Stimulated activated CD4-positive, alpha-beta T cell treated with anti-CD3 and anti-CD28 coated beads, Interleukin-1b, Interleukin-23, amount 100 ng/mL, for 1 hour (primary cell): ENCODE data around the gene RAB3C.
"Not testable (repeated sequence)": the region's sequence is repeated elsewhere in the genome, so short reads cannot be mapped to it uniquely, and the experiment has no call there.

Source experiments
- DNase-seq, 2 donors: peaks; one replicate each; pipeline ENCODE4 v3.0.0-alpha.2; 2020; ENCODE audit warnings: low read depth in 2 of 2

The RAB3C gene, protein sequence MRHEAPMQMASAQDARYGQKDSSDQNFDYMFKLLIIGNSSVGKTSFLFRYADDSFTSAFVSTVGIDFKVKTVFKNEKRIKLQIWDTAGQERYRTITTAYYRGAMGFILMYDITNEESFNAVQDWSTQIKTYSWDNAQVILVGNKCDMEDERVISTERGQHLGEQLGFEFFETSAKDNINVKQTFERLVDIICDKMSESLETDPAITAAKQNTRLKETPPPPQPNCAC

DNA sequence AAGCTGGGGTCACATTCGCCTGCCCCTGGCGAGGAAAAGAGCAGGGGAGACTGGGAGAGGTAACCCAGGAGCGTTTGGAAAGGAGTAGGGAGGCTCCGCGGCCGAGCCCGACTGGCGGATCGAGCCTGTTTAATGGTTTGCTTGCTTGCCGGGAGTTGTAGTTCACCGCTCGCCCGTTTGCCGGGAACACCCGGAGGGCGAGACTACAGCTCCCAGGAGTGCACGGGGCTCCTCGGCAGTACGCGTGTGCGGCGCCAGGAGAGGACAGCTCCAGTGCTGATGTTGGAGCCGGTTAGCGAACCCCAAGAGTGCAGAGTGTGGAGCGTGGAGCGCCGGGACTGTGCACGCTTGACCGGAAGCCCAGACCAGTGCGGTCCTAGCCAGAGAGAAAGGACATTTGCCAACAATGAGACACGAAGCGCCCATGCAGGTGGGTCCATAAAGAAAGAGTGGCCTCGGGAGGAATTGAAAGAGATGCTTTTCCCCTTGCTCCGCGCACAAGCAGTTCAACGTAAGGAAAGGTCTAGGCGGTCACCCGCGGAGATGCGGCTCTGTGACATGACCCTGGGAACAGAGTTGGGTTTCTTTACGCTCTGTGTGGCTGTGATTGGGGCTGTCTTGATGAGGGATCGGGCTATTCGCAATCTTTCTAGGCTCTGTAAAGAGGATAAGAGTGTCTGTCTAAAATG lies at the start of gene RAB3C:
Gene RAB3C, plus strand, starts transcription at position 273 of the 689 bp plus-strand sequence. Its CDS starts 134 bp downstream, at position 407.
- peak in 1 of 2 donors; percentile 10 for DNase-seq

DNA sequence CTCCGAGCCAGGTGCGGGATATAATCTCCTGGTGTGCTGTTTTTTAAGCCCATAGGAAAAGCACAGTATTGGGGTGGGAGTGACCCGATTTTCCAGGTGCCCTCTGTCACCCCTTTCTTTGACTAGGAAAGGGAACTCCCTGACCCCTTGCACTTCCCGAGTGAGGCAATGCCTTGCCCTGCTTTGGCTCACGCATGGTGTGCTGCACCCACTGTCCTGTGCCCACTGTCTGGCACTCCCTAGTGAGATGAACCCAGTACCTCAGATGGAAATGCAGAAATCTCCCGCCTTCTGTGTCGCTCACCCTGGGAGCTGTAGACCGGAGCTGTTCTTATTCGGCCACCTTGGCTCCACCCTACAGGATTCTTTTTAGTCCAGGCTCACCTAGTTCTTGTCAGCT lies 40.9 kb upstream of the RAB3C start:
- DNase-seq: not testable (repeated sequence)

DNA sequence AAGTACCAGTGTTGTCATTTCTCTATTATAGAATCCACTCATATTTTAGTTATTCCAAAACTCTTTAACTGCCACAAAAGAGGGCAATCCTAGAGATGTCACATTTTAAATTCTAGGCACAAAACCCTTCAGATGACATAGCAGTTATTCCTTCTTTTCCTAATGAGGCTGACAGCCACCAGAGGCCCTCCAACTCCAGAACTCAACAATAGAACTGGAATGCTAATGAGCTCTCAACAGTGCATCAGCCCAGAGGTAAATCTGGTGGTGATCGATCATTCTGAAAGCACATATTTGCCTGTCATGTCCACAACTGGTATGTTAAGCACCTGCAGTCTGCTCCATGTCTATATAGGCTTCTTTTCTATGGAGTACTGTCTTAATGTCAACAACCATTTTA lies 40.2 kb upstream of the RAB3C start:
- no peak for DNase-seq

DNA sequence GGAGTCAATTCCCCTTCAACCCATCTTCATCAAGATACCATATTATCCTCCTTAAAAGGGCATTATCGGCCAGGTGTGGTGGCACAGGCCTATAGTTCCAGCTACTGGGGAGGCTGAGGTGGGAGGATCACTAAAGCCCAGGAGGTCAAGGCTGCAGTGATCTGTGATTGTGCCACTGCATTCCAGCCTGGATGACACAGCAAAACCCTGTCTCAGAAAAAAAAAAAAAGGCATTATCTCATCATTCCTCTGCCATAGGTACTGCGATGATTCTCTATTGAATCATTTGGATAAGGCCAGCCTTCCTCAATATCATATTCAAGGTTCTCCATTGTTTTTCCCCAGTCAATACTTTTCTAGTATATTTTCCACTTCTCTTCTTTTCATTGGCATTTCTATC lies 39.2 kb upstream of the RAB3C start:
- DNase-seq: no peak

DNA sequence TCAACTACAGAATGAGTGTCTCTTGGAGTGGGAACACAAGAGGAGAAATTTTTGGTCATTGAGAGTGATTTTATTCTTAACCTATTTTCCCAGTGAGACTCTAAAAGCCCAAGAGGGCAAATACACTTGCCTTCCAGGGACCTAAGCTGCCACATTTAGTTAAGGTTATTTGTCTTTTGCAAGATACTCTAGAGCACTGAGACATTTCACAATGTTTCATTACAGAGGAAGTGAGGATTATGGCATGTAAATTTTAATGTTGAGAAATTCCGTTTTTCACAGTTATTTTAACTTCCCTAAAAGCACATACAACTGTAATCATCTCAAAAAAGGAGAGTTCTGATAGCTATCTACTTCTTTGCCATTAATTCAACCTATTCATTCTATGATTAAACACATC lies 38.7 kb upstream of the RAB3C start:
- DNase-seq: no peak

DNA sequence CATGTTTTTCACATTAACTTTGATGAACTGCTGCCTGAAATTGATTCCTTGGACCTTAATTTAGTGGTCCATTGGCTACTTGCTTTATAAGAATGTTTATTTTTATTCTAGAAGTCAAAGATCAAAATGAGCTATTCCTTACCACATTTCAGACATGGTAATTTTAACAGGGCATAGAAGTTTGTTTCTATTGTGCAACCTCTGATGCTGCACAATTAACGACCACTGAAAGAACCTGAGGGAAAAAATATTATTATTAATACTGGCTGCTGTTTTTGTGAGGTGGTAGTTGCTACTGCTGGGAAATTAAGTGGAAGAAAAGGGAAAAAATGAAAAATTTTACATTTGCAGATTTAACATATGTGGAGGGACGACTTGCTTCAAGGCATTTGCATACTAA lies 37.9 kb upstream of the RAB3C start:
- no peak for DNase-seq

DNA sequence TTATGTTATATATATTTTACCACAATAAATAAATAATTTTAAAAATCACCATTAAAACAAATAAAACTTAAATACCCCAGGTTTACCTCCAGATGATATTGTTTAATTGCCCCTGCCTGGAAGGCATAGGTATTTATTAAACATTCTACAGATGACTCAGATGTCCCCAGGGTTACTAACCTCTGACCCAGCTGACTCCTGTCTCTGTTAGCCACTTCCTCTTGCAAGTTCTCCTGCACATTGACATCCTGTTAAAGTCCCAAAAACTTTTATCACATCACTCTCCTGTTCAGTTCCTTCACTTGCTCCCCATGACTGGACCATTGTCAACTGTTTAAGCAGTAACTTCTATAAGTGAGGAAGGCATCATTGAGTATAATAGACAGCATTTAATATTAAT lies 37.0 kb upstream of the RAB3C start:
- DNase-seq: no peak

DNA sequence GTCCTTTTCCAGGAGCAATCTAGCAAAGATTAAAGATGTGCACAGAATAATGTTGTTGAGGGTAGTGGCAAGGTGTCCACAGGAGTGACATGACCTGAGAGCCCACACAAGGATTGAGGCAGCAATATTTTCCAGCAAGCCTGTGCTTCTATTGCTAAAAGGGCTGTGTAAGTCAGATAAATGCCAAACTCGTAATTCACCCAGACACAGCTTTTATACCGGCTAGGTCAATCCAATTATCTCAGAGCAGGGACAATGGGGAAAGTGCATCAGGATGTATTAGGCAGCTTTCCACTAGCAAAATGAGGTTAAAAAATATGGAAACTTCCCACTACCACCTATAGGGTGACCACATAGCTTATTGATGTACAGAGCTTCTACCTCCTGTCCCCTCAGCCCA lies 34.8 kb upstream of the RAB3C start:
- no peak for DNase-seq

DNA sequence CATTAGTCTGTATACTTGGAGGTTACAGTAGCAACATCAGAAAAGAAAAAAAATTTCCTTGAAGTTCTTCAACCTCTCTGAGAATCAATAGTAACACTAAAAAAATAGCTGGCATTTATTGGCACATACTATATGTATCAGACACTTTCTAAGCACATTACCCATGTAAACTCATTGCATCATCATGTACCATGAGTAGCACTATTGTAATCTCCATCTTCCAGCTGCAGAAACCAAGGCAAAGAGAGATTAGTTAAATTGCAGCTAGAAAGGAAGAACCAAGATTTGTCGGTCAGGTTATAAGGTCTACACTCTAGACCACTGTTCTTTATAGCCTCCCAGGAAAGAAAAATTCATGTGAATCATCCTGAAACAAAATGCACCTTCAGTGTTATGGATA lies 31.4 kb upstream of the RAB3C start:
- no peak for DNase-seq

DNA sequence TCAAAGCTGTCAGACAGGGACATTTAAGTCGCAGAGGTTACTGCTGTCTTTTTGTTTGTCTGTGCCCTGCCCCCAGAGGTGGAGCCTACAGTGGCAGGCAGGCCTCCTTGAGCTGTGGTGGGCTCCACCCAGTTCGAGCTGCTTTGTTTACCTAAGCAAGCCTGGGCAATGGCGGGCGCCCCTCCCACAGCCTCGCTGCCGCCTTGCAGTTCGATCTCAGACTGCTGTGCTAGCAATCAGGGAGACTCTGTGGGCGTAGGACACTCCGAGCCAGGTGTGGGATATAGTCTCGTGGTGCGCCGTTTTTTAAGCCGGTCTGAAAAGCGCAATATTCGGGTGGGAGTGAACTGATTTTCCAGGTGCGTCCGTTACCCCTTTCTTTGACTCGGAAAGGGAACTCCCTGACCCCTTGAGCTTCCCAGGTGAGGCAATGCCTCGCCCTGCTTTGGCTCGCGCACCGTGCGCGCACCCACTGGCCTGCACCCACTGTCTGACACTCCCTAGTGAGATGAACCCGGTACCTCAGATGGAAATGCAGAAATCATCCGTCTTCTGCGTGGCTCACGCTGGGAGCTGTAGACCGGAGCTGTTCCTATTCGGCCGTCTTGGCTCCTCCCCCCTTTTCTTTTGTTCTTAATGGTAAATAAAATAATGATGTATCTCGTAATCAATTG lies 25.1 kb upstream of the RAB3C start:
- DNase-seq: not testable (repeated sequence)

DNA sequence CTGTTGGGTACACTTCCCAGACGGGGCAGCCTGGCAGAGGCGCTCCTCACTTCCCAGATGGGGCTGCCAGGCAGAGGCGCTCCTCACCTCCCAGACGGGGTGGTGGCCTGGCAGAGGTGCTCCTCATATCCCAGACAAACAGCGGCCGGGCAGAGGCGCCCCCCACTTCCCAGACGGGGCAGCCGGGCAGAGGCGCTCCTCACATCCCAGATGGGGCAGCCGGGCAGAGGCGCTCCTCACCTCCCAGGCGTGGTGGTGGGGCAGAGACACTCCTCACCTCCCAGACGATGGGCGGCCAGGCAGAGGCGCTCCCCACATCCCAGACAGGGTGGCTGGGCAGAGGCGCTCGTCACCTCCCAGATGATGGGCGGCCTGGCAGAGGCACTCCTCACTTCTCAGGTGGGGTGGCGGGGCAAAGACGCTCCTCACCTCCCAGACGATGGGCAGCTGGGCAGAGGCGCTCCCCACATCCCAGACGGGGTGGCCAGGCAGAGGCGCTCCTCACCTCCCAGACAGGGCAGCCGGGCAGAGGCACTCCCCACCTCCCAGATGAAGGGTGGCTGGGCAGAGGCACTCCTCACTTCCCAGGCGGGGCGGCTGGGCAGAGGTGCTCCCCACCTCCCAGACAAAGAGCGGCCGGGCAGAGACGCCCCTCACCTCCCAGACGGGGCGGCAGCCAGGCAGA lies 19.7 kb upstream of the RAB3C start:
- not testable (repeated sequence) for DNase-seq

DNA sequence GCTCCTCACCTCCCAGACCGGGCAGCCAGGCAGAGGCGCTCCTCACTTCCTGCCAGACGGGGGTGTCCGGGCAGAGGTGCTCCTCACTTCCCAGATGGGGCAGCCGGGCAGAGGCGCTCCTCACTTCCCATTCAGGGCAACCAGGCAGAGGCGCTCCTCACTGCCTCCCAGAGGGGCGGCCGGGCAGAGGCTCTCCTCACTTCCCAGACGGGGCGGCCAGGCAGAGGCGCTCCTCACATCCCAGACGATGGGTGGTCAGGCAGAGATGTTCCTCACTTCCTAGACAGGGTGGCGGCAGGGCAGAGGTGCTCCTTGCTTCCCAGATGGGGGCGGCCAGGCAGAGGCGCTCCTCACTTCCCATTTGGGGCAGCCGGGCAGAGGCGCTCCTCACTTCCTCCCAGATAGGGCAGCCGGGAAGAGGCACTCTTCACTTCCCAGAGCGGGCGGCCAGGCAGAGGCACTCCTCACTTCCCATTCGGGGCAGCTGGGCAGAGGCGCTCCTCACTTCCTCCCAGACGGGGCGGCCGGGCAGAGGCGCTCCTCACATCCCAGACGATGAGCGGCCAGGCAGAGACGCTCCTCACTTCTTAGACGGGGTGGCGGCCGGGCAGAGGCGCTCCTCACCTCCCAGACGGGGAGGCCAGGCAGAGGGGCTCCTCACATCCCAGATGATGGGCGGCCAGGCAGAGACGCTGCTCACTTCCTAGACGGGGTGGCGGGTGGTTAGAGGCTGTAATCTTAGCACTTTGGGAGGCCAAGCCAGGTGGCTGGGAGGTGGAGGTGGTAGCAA lies 18.6 kb upstream of the RAB3C start:
- DNase-seq: not testable (repeated sequence)

DNA sequence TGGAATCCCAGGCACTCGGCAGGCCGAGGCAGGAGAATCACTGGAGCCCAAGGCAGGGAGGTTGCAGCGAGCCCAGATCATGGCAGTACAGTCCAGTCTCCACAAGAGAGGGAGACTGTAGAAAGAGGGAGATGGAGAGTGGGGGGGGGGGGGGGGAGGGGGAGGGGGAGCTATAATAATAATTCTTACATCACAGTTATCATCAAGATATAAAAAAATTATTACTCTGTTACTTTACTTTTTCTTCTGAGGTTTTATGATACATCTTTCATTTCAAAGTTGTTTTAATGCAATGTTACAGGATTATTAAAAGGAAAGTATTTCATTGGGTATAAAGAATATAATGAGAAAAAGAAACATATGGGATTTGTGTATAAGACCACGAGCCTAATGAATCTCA lies 17.8 kb upstream of the RAB3C start:
- DNase-seq: no peak

DNA sequence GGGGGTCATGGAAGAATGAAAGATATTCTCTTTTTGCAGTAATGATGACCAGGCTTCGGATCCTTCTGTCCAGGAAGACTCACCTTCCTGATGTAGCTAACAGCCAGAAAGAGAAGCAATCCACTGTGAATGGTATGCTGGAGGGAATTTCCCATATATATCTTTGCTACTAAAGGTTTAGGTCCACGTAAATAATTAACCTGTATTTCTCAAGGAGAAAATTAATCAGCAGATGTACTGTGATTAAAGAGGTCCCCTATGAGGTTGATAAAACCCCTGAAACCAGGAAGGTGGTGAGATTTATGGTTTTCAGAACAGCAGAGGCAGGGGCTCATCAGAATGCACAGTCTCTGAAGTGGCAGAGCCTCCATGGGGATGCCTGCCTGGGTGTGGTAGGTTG lies 11.4 kb upstream of the RAB3C start:
- DNase-seq: no peak

DNA sequence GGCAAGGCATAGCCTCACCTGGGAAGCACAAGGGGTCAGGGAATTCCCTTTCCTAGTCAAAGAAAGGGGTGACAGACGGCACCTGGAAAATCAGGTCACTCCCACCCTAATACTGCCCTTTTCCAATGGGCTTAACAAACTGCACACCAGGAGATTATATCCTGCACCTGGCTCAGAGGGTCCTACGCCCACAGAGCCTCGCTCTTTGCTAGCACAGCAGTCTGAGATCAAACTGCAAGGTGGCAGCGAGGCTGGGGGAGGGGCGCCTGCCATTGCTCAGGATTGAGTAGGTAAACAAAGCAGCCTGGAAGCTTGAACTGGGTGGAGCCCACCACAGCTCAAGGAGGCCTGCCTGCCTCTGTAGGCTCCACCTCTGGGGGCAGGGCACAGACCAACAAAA lies 9.9 kb upstream of the RAB3C start:
- DNase-seq: not testable (repeated sequence)

DNA sequence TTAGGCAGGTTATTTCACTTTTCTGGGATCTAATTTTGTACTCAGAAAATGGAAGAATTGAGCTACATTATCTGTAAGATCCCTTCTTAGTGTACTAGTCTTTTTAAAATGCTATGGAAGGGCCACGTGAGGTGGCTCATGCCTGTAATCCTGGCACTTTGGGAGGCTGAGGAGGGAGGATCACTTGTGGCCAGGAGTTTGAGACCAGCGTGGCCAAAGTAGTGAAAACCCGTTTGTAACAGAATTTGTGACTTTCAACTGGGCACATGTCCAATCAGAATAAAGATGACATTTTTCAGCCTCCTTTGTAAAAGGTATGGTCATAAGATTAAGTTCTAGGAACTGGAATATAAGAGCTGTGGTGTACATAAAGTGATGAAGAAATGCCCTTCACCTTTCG lies 3.1 kb upstream of the RAB3C start:
- DNase-seq: no peak

DNA sequence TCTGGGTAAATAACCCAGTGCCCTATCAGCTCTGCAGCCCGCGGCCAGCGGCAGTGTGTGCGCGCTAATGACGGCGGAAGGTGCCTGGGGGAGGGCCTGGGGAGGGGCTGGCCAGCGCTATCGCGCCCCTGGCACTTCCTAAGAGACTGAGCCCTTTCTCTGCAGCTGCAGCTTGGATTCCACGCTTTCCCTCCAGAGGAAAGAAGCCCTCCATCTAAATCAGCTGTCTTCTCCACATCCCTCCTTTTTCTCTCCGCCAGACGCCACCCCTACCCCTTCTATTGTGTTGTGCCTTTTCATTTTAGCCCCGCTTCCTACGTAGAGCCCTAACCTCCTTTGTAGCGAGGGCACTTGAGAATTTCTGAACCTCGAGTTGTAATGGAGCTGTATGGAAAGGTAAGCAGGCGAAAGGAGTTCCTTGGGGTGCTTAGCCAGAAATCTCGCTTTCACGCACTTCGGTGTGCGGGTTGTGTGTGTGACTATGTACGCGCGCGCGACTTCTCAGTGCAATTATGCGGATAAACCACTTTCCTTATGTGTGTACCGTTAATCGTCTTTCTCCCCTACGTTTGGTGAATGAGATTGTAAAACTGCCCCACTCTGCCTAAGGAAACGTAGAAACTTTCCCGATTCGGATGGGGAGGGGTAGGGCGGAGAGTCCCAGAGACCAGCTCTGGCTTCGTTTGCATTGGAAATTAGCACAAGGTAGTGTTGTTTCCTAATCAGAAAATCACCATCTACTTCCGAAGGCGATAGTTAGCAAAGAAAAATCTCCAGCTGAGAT lies 664 bp upstream of the RAB3C start:
- no peak for DNase-seq

DNA sequence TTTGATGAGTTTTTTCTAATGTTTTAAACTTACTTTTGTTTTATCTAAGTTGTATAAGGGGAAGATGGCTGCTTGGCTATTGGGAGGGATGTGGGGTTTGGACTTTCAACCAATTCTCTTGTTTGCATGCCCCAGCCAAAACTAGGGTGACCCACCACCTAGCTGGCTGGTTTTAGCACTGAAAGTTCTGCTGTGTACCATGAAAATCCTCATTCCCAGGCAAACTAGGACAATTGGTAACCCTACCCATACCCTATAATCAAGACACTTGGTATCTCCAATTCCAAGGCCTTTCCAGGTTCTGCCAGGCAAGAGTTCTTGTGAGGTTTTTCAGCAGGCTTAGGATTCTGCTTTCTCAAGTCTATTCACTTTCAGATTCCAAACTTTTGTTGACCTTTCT lies 13.1 kb downstream of the RAB3C start:
- DNase-seq: no peak

DNA sequence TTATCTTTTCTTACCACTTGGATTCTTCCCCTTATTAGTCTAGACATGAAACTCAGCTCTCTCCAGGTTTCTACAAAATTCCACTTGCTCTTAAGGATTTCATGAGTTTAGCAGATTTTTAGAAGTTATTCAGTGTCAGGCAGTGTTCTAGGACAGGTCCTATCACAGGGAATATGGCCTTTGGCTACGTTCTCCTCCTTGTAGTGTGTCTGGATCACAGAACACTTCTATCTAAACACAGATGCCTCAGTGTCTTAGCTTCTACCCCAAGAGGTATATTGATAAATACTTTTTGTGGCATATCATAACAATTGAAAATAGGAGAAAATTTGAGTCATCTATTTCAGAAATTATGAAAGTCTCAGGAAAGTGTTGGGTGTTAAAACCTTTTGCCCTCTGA lies 15.6 kb downstream of the RAB3C start:
- DNase-seq: no peak

DNA sequence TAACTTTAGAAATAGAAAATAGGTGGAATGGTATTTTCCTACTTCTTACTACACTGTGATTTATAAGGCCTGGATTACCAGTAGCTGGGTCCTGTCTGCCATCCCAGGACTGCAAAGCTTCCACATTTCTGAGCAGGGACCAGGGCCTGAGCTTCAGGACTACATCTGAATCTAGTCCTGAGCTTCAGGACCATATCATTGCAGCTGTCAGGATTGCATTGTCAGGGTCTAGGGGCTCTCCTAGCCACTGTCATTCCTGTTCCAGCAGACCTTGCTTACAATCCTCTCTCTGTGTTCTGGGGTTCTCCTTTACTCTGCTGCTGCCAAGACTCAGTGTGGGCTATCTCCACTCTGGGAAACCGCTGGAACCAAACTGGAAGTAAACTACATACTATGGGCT lies 16.3 kb downstream of the RAB3C start:
- no peak for DNase-seq

DNA sequence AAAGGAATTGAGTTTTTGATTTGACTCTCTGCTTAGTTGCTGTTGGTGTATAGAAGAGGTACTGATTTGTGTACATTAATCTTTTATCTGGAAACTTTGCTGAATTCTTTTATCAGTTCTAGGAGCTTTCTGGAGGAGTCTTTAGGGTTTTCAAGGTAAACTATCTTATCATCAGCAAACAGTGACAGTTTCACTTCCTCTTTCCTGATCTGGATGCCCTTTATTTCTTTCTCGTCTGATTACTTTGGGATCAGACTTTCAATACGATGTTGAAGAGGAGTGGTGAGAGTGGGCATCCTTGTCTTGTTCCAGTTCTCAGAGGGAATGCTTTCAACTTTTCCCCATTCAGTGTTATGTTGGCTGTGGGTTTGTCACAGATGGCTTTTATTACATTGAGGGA lies 17.7 kb downstream of the RAB3C start:
- not testable (repeated sequence) for DNase-seq
